ENCODE data around the gene PPP1R9A.

Gene PPP1R9A

GRCh38 chr7:95262875-95263274 is 355.5 kb downstream of the PPP1R9A start:
- DNase-seq (ENCODE audit: low read depth in 2 of 2), result no peak

DNA sequence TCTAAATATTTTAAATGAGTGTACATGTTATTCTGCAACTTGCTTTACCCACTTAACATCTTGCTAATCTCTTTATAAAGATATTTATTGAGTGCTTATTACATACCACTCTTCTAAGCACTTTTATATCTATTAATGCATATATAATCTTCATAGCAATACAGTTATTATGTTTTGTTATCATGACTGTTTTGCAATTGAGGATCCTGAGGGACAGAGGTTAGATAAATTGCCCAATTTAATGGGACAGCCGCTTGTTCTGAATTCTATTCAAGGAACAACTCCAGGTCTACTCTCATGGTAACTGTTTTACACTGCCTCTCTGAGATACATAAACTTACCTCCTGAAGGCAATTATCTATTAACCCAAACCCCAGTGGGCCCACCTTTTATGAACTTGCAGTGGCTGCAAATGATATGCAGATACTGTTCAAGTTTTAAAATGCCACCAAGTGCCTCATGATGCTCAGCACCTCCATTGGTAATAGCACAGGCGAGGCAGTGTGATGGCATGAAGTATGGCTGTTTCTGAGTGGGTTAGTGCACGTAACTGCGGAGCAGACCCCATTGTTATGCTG is 356.5 kb downstream of the PPP1R9A start:
- DNase-seq (ENCODE audit: low read depth in 2 of 2), result no peak

- DNase-seq (ENCODE audit: low read depth in 2 of 2), result no peak
Measured at GRCh38 chr7:95264363-95264891, 357.0 kb downstream of the PPP1R9A start.

- DNase-seq (ENCODE audit: low read depth in 2 of 2), result no peak
Measured at GRCh38 chr7:95265634-95266033, 358.2 kb downstream of the PPP1R9A start.

DNA sequence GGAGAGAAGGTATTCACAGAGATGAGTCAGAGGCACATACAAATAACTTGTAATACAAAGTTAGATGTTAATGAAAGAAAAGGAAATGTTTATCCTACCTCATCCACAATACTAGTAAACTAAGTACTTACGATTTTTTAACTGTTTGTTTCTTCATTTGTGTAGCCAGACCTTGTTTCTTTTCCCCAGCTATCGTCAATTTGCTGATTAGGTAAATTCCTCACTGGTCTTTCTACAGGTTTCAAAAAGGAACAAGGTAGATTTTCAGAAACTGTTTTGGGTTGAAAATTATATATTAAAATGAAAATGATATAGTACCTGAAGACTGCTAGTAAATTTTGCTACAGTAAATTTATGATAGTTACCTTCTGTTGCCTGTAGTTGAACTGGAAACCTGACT is 360.4 kb downstream of the PPP1R9A start:
- DNase-seq (ENCODE audit: low read depth in 2 of 2), result no peak

DNA sequence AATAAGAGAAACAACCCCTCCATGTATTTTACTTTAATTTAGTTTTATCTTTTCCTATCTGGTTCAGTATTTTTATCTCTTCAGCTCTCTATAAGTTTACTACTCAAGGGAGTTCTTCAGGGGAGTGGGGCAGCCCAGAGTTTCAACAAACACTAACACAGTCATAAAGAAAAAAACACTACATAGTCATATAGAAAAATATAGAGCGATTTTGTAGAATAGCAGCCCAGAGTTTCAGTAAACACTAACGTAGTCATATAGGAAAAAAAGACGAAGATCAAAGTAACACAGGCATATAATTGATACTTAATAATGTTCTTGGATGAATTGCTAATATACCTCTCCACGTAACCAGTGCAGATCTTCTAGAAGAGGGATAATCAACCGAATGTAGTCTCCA is 362.2 kb downstream of the PPP1R9A start:
- DNase-seq (ENCODE audit: low read depth in 2 of 2), result no peak

GRCh38 chr7:95276114-95276513 is 368.7 kb downstream of the PPP1R9A start:
- no peak for DNase-seq (ENCODE audit: low read depth in 2 of 2)

DNA sequence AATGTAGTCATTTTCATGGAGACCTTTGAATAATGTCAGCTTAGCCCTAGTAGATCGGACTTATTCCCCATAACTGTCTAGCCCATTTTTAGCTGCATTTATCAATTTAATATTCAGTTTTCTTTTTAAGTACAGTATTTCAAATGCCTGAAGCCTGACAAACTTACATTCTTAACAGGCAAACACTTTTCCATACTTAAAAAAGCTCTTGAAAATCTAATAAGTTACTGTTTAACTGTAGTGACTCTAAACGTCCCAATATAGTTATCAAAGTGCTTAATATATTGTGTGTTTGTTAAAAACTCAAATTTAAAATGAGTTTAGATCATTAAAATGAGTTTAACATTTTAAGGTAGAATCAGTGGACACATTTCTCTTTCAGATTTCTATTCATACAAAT is 372.0 kb downstream of the PPP1R9A start:
- DNase-seq (ENCODE audit: low read depth in 2 of 2), result no peak

- DNase-seq (ENCODE audit: low read depth in 2 of 2), result no peak
Measured at GRCh38 chr7:95286096-95286495, 378.7 kb downstream of the PPP1R9A start.

GRCh38 chr7:95290166-95290830 is 382.9 kb downstream of the PPP1R9A start:
- no peak for DNase-seq (ENCODE audit: low read depth in 2 of 2)

- DNase-seq (ENCODE audit: low read depth in 2 of 2), result no peak
Measured at GRCh38 chr7:95295397-95295796, 388.0 kb downstream of the PPP1R9A start.

GRCh38 chr7:95296456-95296855 is 389.1 kb downstream of the PPP1R9A start:
- no peak for DNase-seq (ENCODE audit: low read depth in 2 of 2)

GRCh38 chr7:95297041-95297440 is 389.6 kb downstream of the PPP1R9A start:
- no peak for DNase-seq (ENCODE audit: low read depth in 2 of 2)

GRCh38 chr7:95298091-95298490 is 390.7 kb downstream of the PPP1R9A start:
- DNase-seq (ENCODE audit: low read depth in 2 of 2), result no peak

DNA sequence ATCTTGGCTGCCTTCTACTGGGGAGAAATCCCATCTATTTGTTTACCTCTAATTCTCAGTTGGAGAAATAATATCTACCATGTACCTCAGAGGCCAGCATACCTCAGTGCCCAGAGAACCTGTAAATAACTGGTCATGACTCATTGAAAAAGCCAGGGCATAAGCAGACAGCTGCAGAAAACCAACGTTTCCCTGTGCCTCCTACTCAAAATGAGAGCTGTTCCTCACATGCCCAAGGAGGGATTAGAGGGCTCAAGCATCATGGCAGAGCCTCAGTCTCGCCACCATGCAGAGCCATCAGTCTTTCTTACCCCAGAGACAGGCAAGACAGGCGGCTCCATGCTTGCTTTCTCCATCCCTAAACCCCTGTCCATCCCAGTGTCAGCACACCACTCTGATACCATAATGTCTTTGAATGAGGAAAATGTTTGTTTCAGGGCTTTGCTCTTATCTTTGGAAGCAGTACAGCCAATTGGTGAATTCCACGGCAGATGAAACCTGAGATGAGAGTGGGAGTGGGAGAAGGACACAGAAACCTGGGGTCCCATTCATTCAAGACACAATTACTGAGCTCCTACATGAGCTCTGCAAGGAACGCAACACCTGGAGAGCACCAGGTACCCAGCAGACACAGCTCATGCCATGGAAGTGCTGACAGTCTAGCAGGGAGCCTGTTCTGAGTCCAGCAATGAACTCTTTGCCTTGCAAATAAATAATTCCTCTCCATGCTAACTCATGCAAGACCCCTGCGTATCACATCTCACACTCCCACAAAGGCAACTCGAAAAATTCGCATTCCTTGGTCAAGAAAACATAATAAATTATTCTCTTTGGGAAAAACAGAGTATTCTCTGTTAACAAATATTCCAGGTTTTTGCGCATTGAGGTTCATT is 395.9 kb downstream of the PPP1R9A start:
- no peak for DNase-seq (ENCODE audit: low read depth in 2 of 2)

GRCh38 chr7:95304990-95305389 is 397.6 kb downstream of the PPP1R9A start:
- DNase-seq (ENCODE audit: low read depth in 2 of 2), result no peak

DNA sequence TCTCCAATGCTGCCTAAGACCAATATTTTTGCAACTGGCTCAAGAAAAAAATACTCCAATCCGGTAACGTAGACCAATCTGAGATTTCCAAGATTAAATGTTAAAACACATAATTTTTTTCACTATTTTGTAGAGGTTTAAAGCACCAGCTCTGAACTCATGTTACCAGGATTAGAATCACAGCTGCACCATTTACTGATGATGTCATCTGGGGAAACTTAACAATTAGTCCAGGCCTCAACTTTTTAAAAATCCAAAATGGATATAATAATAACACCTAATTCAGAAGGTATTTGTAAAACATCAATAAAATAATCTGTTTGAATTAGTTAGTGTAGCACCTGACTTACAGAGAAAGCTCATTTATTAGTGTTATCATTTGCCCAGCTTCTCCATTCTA is 402.6 kb downstream of the PPP1R9A start:
- DNase-seq (ENCODE audit: low read depth in 2 of 2), result no peak

DNA sequence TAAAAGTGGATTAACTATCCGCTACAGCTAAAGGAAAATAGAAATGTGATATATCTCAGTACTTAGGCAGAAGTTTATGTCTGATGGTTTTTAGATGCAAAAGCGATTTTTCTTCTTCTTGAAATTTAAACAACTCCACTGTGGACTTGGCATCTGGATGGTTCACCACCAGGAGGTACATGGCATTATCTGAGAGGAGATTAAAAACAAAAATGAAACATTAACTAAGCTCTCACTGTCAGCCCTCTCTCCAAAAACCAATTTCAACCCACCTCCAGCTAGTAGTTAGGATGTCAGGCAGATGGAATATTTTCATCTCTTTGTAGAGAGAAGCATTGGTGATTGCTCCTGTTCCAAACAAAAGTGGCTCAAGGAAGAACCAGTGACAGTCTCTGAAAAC is 404.0 kb downstream of the PPP1R9A start:
- DNase-seq (ENCODE audit: low read depth in 2 of 2), result no peak

DNA sequence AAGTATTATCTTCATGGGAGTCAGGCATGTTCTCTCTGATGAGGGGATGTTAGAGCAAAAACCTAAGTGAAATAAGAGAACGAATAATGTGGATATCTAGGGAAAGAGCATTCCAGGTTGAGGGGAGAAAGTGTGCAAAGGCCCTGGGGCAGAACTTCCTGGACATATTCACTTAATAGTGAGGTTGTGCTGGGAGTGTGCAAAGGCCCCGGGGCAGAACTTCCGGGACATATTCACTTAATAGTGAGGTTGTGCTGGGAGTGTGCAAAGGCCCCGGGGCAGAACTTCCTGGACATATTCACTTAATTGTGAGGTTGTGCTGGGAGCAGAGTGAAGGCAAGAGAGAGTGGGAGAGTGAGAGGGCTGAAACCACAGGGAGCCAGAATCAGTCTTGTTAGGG is 405.2 kb downstream of the PPP1R9A start:
- DNase-seq (ENCODE audit: low read depth in 2 of 2), result no peak

DNA sequence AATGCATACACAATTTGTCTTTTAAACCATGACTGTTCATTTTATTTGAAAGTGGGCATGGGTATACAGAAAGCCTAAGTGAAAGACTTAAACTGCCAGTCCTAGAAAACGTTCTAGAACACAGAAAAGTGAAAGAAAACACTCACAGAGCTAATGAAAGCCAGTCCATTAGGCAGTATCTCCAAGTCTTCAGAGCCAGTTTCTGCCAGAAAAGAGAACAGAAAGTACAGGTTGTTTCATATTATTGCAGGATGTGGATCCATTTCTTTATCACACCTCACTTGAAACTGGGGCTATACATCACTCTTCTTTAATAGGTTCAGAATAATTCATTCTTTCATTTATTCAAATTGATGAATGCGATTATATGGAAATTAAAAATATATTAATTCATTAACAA is 409.2 kb downstream of the PPP1R9A start:
- no peak for DNase-seq (ENCODE audit: low read depth in 2 of 2)

- DNase-seq (ENCODE audit: low read depth in 2 of 2), result no peak
Measured at GRCh38 chr7:95317546-95317945, 410.2 kb downstream of the PPP1R9A start.

DNA sequence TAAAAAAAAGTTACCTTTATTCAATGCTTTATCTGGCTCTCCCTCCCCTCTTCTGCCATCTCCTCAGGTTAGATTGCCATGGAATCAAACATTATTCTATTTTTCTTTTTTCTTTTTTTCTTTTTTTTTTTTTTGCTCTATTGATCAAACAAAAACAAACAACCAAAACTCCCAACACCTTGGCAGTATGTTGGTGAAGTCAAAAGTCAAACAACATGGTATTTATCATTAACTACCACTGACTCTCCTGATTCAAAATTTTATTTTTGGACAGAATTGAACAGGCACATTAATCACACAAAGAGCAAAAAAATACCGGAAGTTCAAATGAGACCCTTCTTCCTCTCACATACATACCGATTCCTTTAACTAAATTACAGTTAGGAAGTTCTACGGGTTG is 410.6 kb downstream of the PPP1R9A start:
- no peak for DNase-seq (ENCODE audit: low read depth in 2 of 2)
